Endodermal cell (in vitro differentiated cells): ENCODE measurements around the gene RPL10A. TPM values are rescaled to one million over a fixed set of nuclear protein-coding genes. Genes with fewer than 3 reads are reported as not detected.

Source experiments
- DNase-seq: peaks from one replicate; pipeline ENCODE4 v3.0.0-alpha.2; 2017
- H3K27ac ChIP-seq: 2 replicates; pipeline ENCODE4 v1.5.1; 2013; ENCODE audit warnings: mild to moderate bottlenecking, low read depth, low read length, moderate library complexity
- H3K27me3 ChIP-seq: 2 replicates; pipeline ENCODE4 v1.6.1; 2013; ENCODE audit warnings: mild to moderate bottlenecking, low read length, moderate library complexity; ENCODE audit not compliant: insufficient read depth, control insufficient read depth, poor library complexity, severe bottlenecking
- H3K36me3 ChIP-seq: 2 replicates; pipeline ENCODE4 v1.7.0; 2013; ENCODE audit warnings: mild to moderate bottlenecking, low read length, moderate library complexity; ENCODE audit not compliant: control insufficient read depth, insufficient read depth
- H3K4me1 ChIP-seq: one replicate; pipeline ENCODE4 v1.7.0; 2013; ENCODE audit warnings: low read length; ENCODE audit not compliant: control insufficient read depth, insufficient read depth
- H3K4me3 ChIP-seq: 2 replicates; pipeline ENCODE4 v1.5.1; 2013; ENCODE audit warnings: mild to moderate bottlenecking, low read length, moderate library complexity
- H3K9ac ChIP-seq: 2 replicates; pipeline ENCODE4 v1.6.1; 2013; ENCODE audit warnings: mild to moderate bottlenecking, low read length, moderate library complexity; ENCODE audit not compliant: poor library complexity, severe bottlenecking; ENCODE audit errors: extremely low read depth
- H3K9me3 ChIP-seq: 2 replicates; pipeline ENCODE4 v1.6.1; 2013; ENCODE audit warnings: mild to moderate bottlenecking, low read length, moderate library complexity; ENCODE audit not compliant: control insufficient read depth
- H3K27ac Mint-ChIP-seq: 2 replicates; pipeline ENCODE4 v1.8.0; 2020; ENCODE audit warnings: mixed read lengths
- H3K27me3 Mint-ChIP-seq: 2 replicates; pipeline ENCODE4 v1.8.0; 2021; ENCODE audit warnings: mild to moderate bottlenecking, mixed read lengths; ENCODE audit not compliant: insufficient read depth
- H3K36me3 Mint-ChIP-seq: 2 replicates; pipeline ENCODE4 v1.8.0; 2020; ENCODE audit warnings: low read depth, mixed read lengths
- H3K4me1 Mint-ChIP-seq: 2 replicates; pipeline ENCODE4 v1.8.0; 2020; ENCODE audit warnings: mixed read lengths
- H3K4me3 Mint-ChIP-seq: 2 replicates; pipeline ENCODE4 v1.8.0; 2020; ENCODE audit warnings: mild to moderate bottlenecking, moderate library complexity, mixed read lengths
- H3K9me3 Mint-ChIP-seq: 2 replicates; pipeline ENCODE4 v1.8.0; 2020; ENCODE audit warnings: mild to moderate bottlenecking, mixed read lengths
- WGBS, 2 experiments: methylation state at CpG; one replicate each; pipeline versions ENCODE4 v1.1.5 to v1.1.7; 2013; ENCODE audit warnings: missing lambda C conversion rate in 2 of 2, mixed read lengths in 1 of 2; ENCODE audit not compliant: insufficient coverage in 1 of 2, insufficient read length in 1 of 2; 5-methylcytosine and 5-hydroxymethylcytosine counted together
- total RNA-seq, 2 donors: library from RNA; stranded (reverse); fragmentation: NEBNext Ultra II Directional in 1 of 2; extraction: Animal tissue kit (Norgen Biotek cat#: 25700) in 1 of 2; gene quantifications; 2 replicates in 1 of 2; 3 replicates in 1 of 2; pipeline ENCODE4 v1.2.1, GENCODE V29; 2021
- TF ChIP-seq, protein P1 (sequence below): fragments of 200-600 bp; sonication (generic); conservative IDR thresholded peaks from 2 replicates; pipeline ENCODE4 v1.5.0; 2021; ENCODE audit warnings: antibody characterized with exemption, mild to moderate bottlenecking

RPL10A gene
- total RNA-seq, 2 donors from 2014 or later = 1,411 to 1,652 TPM

- Mint-ChIP-seq H3K9me3 (no peaks in the 10 kb centered on the region), H3K36me3 (peaks cover 5% of the 10 kb centered on the region), H3K4me3 (no peak overlapping the region), H3K27ac (no peak overlapping the region), H3K27me3 (no peaks in the 10 kb centered on the region), H3K4me1 (peaks cover 16% of the 10 kb centered on the region)
- no peaks in the 10 kb centered on the region for H3K27me3 ChIP-seq
- H3K36me3 ChIP-seq = no peaks in the 10 kb centered on the region
- H3K9me3 ChIP-seq = no peaks in the 10 kb centered on the region
- 91 to 100% methylated on average over 11 to 14 of the region's 14 CpGs for WGBS, 2 experiments
- TF ChIP-seq, protein P1, sequence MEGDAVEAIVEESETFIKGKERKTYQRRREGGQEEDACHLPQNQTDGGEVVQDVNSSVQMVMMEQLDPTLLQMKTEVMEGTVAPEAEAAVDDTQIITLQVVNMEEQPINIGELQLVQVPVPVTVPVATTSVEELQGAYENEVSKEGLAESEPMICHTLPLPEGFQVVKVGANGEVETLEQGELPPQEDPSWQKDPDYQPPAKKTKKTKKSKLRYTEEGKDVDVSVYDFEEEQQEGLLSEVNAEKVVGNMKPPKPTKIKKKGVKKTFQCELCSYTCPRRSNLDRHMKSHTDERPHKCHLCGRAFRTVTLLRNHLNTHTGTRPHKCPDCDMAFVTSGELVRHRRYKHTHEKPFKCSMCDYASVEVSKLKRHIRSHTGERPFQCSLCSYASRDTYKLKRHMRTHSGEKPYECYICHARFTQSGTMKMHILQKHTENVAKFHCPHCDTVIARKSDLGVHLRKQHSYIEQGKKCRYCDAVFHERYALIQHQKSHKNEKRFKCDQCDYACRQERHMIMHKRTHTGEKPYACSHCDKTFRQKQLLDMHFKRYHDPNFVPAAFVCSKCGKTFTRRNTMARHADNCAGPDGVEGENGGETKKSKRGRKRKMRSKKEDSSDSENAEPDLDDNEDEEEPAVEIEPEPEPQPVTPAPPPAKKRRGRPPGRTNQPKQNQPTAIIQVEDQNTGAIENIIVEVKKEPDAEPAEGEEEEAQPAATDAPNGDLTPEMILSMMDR = no peak
- H3K27ac ChIP-seq = no peak overlapping the region
- H3K4me3 ChIP-seq = no peak overlapping the region
- no peaks in the 10 kb centered on the region for H3K4me1 ChIP-seq
- peak; percentile 45 for DNase-seq
- H3K9ac ChIP-seq = no peak overlapping the region
These were observed 48.2 kb upstream of the RPL10A start for GRCh38 chr6:35419961-35420360.

DNA sequence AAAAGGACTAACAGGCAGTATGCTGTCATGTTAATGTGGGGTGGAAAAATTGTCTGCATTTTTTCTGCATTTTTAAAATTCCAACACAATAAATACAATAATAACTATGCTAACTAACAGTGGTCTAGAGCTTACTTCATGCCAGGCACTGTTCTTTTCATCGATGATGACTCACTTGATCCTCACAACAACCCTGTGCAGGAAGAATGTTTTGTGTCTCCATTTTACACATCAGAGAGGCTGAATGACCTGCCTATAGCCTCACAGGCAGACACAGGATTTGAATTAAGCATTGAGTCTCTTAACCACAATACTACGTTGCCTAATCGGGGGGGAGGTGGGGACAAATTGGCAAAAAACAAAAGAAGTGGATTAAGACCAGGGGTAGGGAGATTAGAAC, 42.9 kb upstream of the RPL10A start:
- no peaks in the 10 kb centered on the region for H3K27me3 Mint-ChIP-seq
- peaks cover 12% of the 10 kb centered on the region for H3K9me3 Mint-ChIP-seq
- TF ChIP-seq, protein P1 = no peak
- no peak overlapping the region for H3K4me3 Mint-ChIP-seq
- H3K27ac Mint-ChIP-seq = no peak overlapping the region
- Histone ChIP-seq H3K9ac (no peak overlapping the region), H3K4me1 (no peaks in the 10 kb centered on the region), H3K9me3 (peaks cover 12% of the 10 kb centered on the region), H3K27me3 (no peaks in the 10 kb centered on the region), H3K27ac (no peak overlapping the region), H3K36me3 (no peaks in the 10 kb centered on the region), H3K4me3 (no peak overlapping the region)
- WGBS, 2 experiments = 80 to 88% methylated on average over 1 to 3 of the region's 3 CpGs
- H3K4me1 Mint-ChIP-seq = peaks cover 7% of the 10 kb centered on the region
- peaks cover 23% of the 10 kb centered on the region for H3K36me3 Mint-ChIP-seq
- no peak for DNase-seq

DNA sequence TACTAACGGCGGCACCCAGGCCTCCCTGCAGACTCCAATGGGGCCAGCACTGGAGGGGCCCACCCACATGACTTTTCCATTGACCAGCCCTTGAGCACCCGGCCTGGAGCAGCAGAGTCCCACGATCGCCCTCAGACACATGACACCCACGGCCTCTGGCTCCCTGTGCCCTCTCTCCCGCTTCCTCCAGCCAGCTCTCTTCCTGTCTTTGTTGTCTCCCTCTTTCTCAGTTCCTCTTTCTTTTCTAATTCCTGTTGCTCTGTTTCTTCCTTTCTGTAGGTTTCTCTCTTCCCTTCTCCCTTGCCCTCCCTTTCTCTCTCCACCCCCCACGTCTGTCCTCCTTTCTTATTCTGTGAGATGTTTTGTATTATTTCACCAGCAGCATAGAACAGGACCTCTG, 42.1 kb upstream of the RPL10A start:
- H3K9ac ChIP-seq = no peak overlapping the region
- DNase-seq = peak; percentile 43
- Mint-ChIP-seq H3K9me3 (peaks cover 16% of the 10 kb centered on the region), H3K4me1 (peaks cover 7% of the 10 kb centered on the region), H3K27me3 (no peaks in the 10 kb centered on the region), H3K4me3 (no peak overlapping the region), H3K27ac (peak overlapping the region; percentile 23), H3K36me3 (peaks cover 21% of the 10 kb centered on the region)
- H3K27me3 ChIP-seq = no peaks in the 10 kb centered on the region
- H3K9me3 ChIP-seq = peaks cover 12% of the 10 kb centered on the region
- H3K27ac ChIP-seq = no peak overlapping the region
- no peaks in the 10 kb centered on the region for H3K36me3 ChIP-seq
- TF ChIP-seq, protein P1 = no peak
- no peak overlapping the region for H3K4me3 ChIP-seq
- H3K4me1 ChIP-seq = no peaks in the 10 kb centered on the region
- 91 to 93% methylated on average over 6 to 8 of the region's 8 CpGs for WGBS, 2 experiments
